Trophoblast cell (in vitro differentiated cells and primary cell): Measurements from ENCODE around the gene ARL14EP.

ENCODE experiments used
- DNase-seq, 2 donors: peaks; one replicate each; pipeline ENCODE4 v3.0.0-alpha.2; 2016
- H2AFZ ChIP-seq: 2 replicates; pipeline ENCODE4 v1.6.1; 2013; ENCODE audit warnings: low read length, moderate library complexity, mild to moderate bottlenecking; ENCODE audit not compliant: insufficient read depth, poor library complexity
- H2AK5ac ChIP-seq: 2 replicates; pipeline ENCODE4 v1.6.1; 2013; ENCODE audit warnings: mild to moderate bottlenecking, low read length
- H2BK120ac ChIP-seq: 2 replicates; pipeline ENCODE4 v1.6.1; 2013; ENCODE audit warnings: low read length, mild to moderate bottlenecking, moderate library complexity; ENCODE audit not compliant: insufficient read depth, poor library complexity
- H2BK12ac ChIP-seq: 2 replicates; pipeline ENCODE4 v1.6.1; 2013; ENCODE audit warnings: mild to moderate bottlenecking, low read length, moderate library complexity
- H2BK5ac ChIP-seq: 2 replicates; pipeline ENCODE4 v1.6.1; 2013; ENCODE audit warnings: low read length, low read depth, moderate library complexity, mild to moderate bottlenecking; ENCODE audit not compliant: poor library complexity
- H3K14ac ChIP-seq: 2 replicates; pipeline ENCODE4 v1.6.1; 2013; ENCODE audit warnings: mild to moderate bottlenecking, low read length
- H3K18ac ChIP-seq: 2 replicates; pipeline ENCODE4 v1.6.1; 2013; ENCODE audit warnings: mild to moderate bottlenecking, low read length
- H3K23ac ChIP-seq: 2 replicates; pipeline ENCODE4 v1.6.1; 2013; ENCODE audit warnings: low read length
- H3K27ac ChIP-seq: 2 replicates; pipeline ENCODE4 v1.5.1; 2013; ENCODE audit warnings: low read depth, mild to moderate bottlenecking, inconsistent platforms, low read length, moderate library complexity
- H3K27me3 ChIP-seq: 2 replicates; pipeline ENCODE4 v1.6.1; 2013; ENCODE audit warnings: inconsistent platforms, mild to moderate bottlenecking, low read length, moderate library complexity; ENCODE audit not compliant: insufficient read depth
- H3K36me3 ChIP-seq, 2 experiments: 1 replicate in 1 of 2; 2 replicates in 1 of 2; pipeline ENCODE4 v1.6.1; 2013; ENCODE audit warnings: low read length in 2 of 2, mild to moderate bottlenecking in 2 of 2, moderate library complexity in 1 of 2; ENCODE audit not compliant: insufficient read depth in 2 of 2, control insufficient read depth in 1 of 2
- H3K4ac ChIP-seq: 2 replicates; pipeline ENCODE4 v1.6.1; 2013; ENCODE audit warnings: low read depth, mild to moderate bottlenecking, low read length, moderate library complexity
- H3K4me1 ChIP-seq, 2 experiments: 1 replicate in 1 of 2; 2 replicates in 1 of 2; pipeline ENCODE4 v1.6.1; 2013; ENCODE audit warnings: low read length in 2 of 2, mild to moderate bottlenecking in 2 of 2, moderate library complexity in 1 of 2; ENCODE audit not compliant: insufficient read depth in 2 of 2, control insufficient read depth in 1 of 2
- H3K4me2 ChIP-seq: 2 replicates; pipeline ENCODE4 v1.6.1; 2013; ENCODE audit warnings: inconsistent platforms, mild to moderate bottlenecking, low read length, moderate library complexity
- H3K4me3 ChIP-seq: 2 replicates; pipeline ENCODE4 v1.5.1; 2013; ENCODE audit warnings: mild to moderate bottlenecking, low read depth, low read length, inconsistent platforms
- H3K79me1 ChIP-seq: one replicate; pipeline ENCODE4 v1.6.1; 2013; ENCODE audit warnings: low read length
- H3K79me2 ChIP-seq: 2 replicates; pipeline ENCODE4 v1.6.1; 2013; ENCODE audit warnings: low read length, mild to moderate bottlenecking; ENCODE audit not compliant: control insufficient read depth, insufficient read depth, poor library complexity
- H3K9ac ChIP-seq: 2 replicates; pipeline ENCODE4 v1.6.1; 2013; ENCODE audit warnings: mild to moderate bottlenecking, low read length
- H3K9me3 ChIP-seq: 2 replicates; pipeline ENCODE4 v1.6.1; 2013; ENCODE audit warnings: low read depth, mild to moderate bottlenecking, control low read depth, inconsistent platforms, low read length; ENCODE audit not compliant: insufficient read depth
- H4K12ac ChIP-seq: 2 replicates; pipeline ENCODE4 v1.6.1; 2013; ENCODE audit warnings: low read depth, mild to moderate bottlenecking, low read length, moderate library complexity
- H4K8ac ChIP-seq: 2 replicates; pipeline ENCODE4 v1.6.1; 2013; ENCODE audit warnings: low read depth, mild to moderate bottlenecking, low read length, moderate library complexity
- H4K91ac ChIP-seq: one replicate; pipeline ENCODE4 v1.6.1; 2013; ENCODE audit warnings: low read depth, mild to moderate bottlenecking, low read length, moderate library complexity
- WGBS: extraction: QIAGEN DNeasy Blood & Tissue Kit; methylation state at CpG from one replicate; pipeline ENCODE4 v1.1.7; 2013; ENCODE audit warnings: missing lambda C conversion rate; ENCODE audit not compliant: insufficient read length, insufficient coverage; ENCODE audit errors: extremely low coverage; 5-methylcytosine and 5-hydroxymethylcytosine counted together

The ARL14EP gene

DNA sequence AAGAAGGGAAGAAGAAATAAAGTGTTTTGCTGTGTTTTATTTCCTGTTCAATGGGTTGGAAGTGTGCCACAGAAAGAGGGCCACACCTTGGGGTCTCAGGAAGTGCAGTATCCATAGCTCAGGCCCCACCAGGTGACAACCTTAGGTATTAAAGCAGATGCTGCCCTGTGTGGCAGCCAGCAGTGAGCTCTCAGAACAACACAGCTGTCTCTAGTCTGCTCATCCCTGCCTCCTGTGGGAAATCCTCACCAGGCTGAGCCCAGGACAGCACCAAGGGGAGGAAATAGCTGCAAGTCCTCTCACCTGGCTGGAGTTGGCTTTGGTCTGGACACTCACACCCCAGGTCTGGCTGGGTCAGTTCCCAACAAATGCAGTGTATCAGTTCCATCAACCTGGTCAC lies 25.1 kb downstream of the ARL14EP start:
- Histone ChIP-seq H3K4ac (no peak overlapping the region), H3K23ac (no peak overlapping the region), H3K18ac (no peak overlapping the region), H3K79me2 (no peaks in the 10 kb centered on the region), H3K14ac (no peak overlapping the region), H2AK5ac (no peak overlapping the region), H3K4me3 (no peak overlapping the region), H4K91ac (no peak overlapping the region), H2BK12ac (no peak overlapping the region), H3K27ac (no peak overlapping the region), H3K9me3 (no peaks in the 10 kb centered on the region), H3K27me3 (no peaks in the 10 kb centered on the region), H2BK120ac (no peak overlapping the region), H2BK5ac (no peak overlapping the region), H2AFZ (no peak overlapping the region), H3K79me1 (no peaks in the 10 kb centered on the region), H3K4me2 (no peak overlapping the region), H4K8ac (no peak overlapping the region), H4K12ac (no peak overlapping the region), H3K4me1 (no peaks in the 10 kb centered on the region), H3K9ac (no peak overlapping the region), H3K36me3 (no peaks in the 10 kb centered on the region)
- DNase-seq = no peak

DNA sequence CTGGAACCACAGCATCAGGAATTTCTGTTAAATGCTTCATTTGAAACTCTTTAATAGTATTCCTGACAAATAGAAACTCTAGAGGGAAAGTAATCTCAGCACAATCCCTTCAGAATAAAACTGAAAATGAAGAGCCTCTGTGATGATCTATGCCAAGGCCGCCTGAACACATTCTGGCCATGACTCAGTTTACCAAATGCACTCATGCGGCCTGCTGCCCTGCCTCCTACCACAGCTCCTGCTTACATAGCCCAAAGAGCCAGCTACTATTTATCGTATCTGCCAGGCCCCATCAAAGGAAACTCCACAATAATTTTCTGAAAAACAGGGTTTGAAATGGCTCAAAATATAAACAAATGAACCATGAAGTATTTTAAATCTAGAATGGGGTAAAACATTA lies 27.0 kb downstream of the ARL14EP start:
- Histone ChIP-seq H3K14ac (no peak overlapping the region), H3K79me1 (no peaks in the 10 kb centered on the region), H2AK5ac (no peak overlapping the region), H4K12ac (no peak overlapping the region), H4K91ac (no peak overlapping the region), H3K9me3 (no peaks in the 10 kb centered on the region), H3K27ac (no peak overlapping the region), H3K36me3 (no peaks in the 10 kb centered on the region), H3K4ac (no peak overlapping the region), H2BK5ac (no peak overlapping the region), H3K23ac (no peak overlapping the region), H3K18ac (no peak overlapping the region), H3K27me3 (no peaks in the 10 kb centered on the region), H2BK120ac (no peak overlapping the region), H3K79me2 (no peaks in the 10 kb centered on the region), H4K8ac (no peak overlapping the region), H3K9ac (no peak overlapping the region), H2AFZ (no peak overlapping the region), H3K4me1 (no peaks in the 10 kb centered on the region), H2BK12ac (no peak overlapping the region), H3K4me3 (no peak overlapping the region), H3K4me2 (no peak overlapping the region)
- no peak for DNase-seq
- no CpG with 5 or more reads among the region's 3 CpGs for WGBS

DNA sequence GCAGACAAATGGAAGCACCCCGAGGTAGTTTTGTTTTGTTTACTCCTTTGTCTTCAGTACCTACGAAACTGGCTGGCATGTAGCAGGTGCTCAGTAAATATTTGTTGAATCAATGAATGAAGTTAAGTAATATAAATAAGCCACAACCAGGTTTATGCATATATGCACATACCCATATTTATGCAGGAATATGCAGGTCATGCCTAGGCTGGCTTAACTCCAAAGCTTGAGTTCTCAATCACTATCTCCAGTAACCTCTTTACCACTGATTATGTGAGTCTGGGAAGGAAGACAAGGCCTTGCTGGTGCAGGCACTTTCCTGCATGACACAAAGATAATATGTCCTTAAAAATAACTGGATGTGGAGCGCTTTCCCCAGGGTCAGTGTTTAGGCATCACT lies 27.5 kb downstream of the ARL14EP start:
- H3K27me3 ChIP-seq = no peaks in the 10 kb centered on the region
- H2BK5ac ChIP-seq = no peak overlapping the region
- no peak overlapping the region for H3K23ac ChIP-seq
- no peak overlapping the region for H4K91ac ChIP-seq
- H2BK120ac ChIP-seq = no peak overlapping the region
- H4K12ac ChIP-seq = no peak overlapping the region
- no peak overlapping the region for H3K9ac ChIP-seq
- H3K79me2 ChIP-seq = no peaks in the 10 kb centered on the region
- no peak overlapping the region for H2AFZ ChIP-seq
- H2BK12ac ChIP-seq = no peak overlapping the region
- H3K18ac ChIP-seq = no peak overlapping the region
- no peak overlapping the region for H3K14ac ChIP-seq
- no peak overlapping the region for H3K4me2 ChIP-seq
- no CpG with 5 or more reads among the region's 3 CpGs for WGBS
- no peak overlapping the region for H3K4me3 ChIP-seq
- no peak overlapping the region for H4K8ac ChIP-seq
- H3K79me1 ChIP-seq = no peaks in the 10 kb centered on the region
- H2AK5ac ChIP-seq = no peak overlapping the region
- DNase-seq = no peak
- no peaks in the 10 kb centered on the region for H3K36me3 ChIP-seq
- H3K27ac ChIP-seq = no peak overlapping the region
- no peak overlapping the region for H3K4ac ChIP-seq
- H3K9me3 ChIP-seq = no peaks in the 10 kb centered on the region
- no peaks in the 10 kb centered on the region for H3K4me1 ChIP-seq

DNA sequence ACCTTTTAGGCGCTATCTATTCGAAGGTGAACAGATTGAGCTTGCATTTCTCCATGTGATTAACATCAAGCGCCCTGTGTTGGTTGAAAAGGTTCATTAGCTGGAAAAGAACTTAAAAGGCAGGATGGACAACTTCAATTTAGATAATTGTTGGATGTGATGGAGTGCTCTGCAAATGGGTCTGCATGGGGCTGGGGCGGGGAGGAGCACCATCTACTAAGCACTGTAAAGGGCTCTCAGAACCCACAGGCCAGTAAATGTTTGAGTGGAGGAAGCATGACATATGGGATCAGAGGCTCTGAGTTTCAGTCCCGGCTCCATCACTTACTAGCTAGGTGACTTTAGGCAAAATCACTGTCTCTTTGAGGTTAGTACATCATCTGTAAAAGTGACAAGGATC lies 28.2 kb downstream of the ARL14EP start:
- no peak overlapping the region for H3K14ac ChIP-seq
- no peak overlapping the region for H3K9ac ChIP-seq
- no CpG with 5 or more reads among the region's 5 CpGs for WGBS

More for the DNA sequence above, 28.2 kb downstream of the ARL14EP start:
- no peak overlapping the region for H2BK120ac ChIP-seq
- H3K27ac ChIP-seq = no peak overlapping the region
- H3K4ac ChIP-seq = no peak overlapping the region
- no peak overlapping the region for H4K91ac ChIP-seq
- H2BK12ac ChIP-seq = no peak overlapping the region
- DNase-seq = no peak
- H3K36me3 ChIP-seq = no peaks in the 10 kb centered on the region
- H3K4me3 ChIP-seq = no peak overlapping the region
- no peak overlapping the region for H2AFZ ChIP-seq
- no peaks in the 10 kb centered on the region for H3K9me3 ChIP-seq
- H3K27me3 ChIP-seq = no peaks in the 10 kb centered on the region
- no peak overlapping the region for H4K8ac ChIP-seq
- no peaks in the 10 kb centered on the region for H3K79me1 ChIP-seq
- no peak overlapping the region for H3K4me2 ChIP-seq
- H3K79me2 ChIP-seq = no peaks in the 10 kb centered on the region
- no peak overlapping the region for H3K18ac ChIP-seq
- no peaks in the 10 kb centered on the region for H3K4me1 ChIP-seq
- no peak overlapping the region for H2BK5ac ChIP-seq
- H3K23ac ChIP-seq = no peak overlapping the region
- H4K12ac ChIP-seq = no peak overlapping the region
- H2AK5ac ChIP-seq = no peak overlapping the region
